IMR-90 (cell line): Measurements from ENCODE around the gene ERCC6. TPM values are rescaled to one million over a fixed set of nuclear protein-coding genes. Genes with fewer than 3 reads are reported as not detected.

Experiments used
- ATAC-seq: fragments of 200-7000 bp; cut with Tn5 transposase; 2 replicates; pipeline ENCODE4 v1.9.1; 2020; ENCODE audit warnings: low read depth, mild to moderate bottlenecking, moderate library complexity
- BruUV-seq: library from RNA; stranded (reverse); fragments of 400-500 nt; replicated peaks from 2 replicates; lab custom pipeline; 2021; lab: Mats Ljungman, UMichigan
- CTCF ChIA-PET: fragments of 300-600 bp; formaldehyde crosslinking; extraction: SDS; loops from one replicate; lab custom pipeline; 2021; ENCODE audit warnings: antibody characterized with exemption; lab: Yijun Ruan, JAX
- POLR2A ChIA-PET: fragments of 300-600 bp; sonication (Branson Sonifier 250); formaldehyde crosslinking; loops from one replicate; lab custom pipeline; 2022; ENCODE audit warnings: antibody characterized with exemption; ENCODE audit not compliant: unreplicated experiment; lab: Charles Lee
- DNase-seq: peaks from one replicate; pipeline ENCODE4 v3.0.0; 2013
- H2AFZ ChIP-seq: replicated peaks from 2 replicates; pipeline ENCODE3; 2013; ENCODE audit warnings: low read length, mild to moderate bottlenecking; ENCODE audit not compliant: poor library complexity
- H2AK5ac ChIP-seq: 2 replicates; pipeline ENCODE4 v1.6.1; 2013; ENCODE audit warnings: low read depth, low read length, inconsistent platforms
- H2AK9ac ChIP-seq: replicated peaks from 2 replicates; pipeline ENCODE3; 2013; ENCODE audit warnings: mild to moderate bottlenecking, low read depth, low read length, moderate library complexity; ENCODE audit not compliant: poor library complexity
- H2BK120ac ChIP-seq: 2 replicates; pipeline ENCODE4 v1.6.1; 2013; ENCODE audit warnings: low read depth, low read length, inconsistent platforms
- H2BK15ac ChIP-seq: 3 replicates; pipeline ENCODE4 v1.6.1; 2013; ENCODE audit warnings: low read depth, low read length, inconsistent platforms
- H2BK20ac ChIP-seq: 2 replicates; pipeline ENCODE4 v1.6.1; 2013; ENCODE audit warnings: low read depth, mild to moderate bottlenecking, inconsistent platforms, low read length, moderate library complexity
- H2BK5ac ChIP-seq: 2 replicates; pipeline ENCODE4 v1.6.1; 2013; ENCODE audit warnings: mild to moderate bottlenecking, low read depth, low read length, inconsistent platforms; ENCODE audit not compliant: poor library complexity, severe bottlenecking
- H3K14ac ChIP-seq: replicated peaks from 2 replicates; pipeline ENCODE4 v1.6.1; 2013; ENCODE audit warnings: low read depth, low read length, inconsistent platforms
- H3K18ac ChIP-seq: 2 replicates; pipeline ENCODE4 v1.6.1; 2013; ENCODE audit warnings: low read depth, low read length, control low read depth
- H3K23ac ChIP-seq: 2 replicates; pipeline ENCODE4 v1.6.1; 2013; ENCODE audit warnings: low read depth, low read length, inconsistent platforms
- H3K27ac ChIP-seq: 2 replicates; pipeline ENCODE4 v1.5.1; 2013; ENCODE audit warnings: mild to moderate bottlenecking, control low read depth, low read length; ENCODE audit not compliant: insufficient read depth
- H3K27me3 ChIP-seq: 2 replicates; pipeline ENCODE4 v1.6.1; 2013; ENCODE audit warnings: low read length; ENCODE audit not compliant: control insufficient read depth, insufficient read depth
- H3K36me3 ChIP-seq: 2 replicates; pipeline ENCODE4 v1.6.1; 2013; ENCODE audit warnings: low read length, mixed read lengths; ENCODE audit not compliant: control insufficient read depth, insufficient read depth
- H3K4ac ChIP-seq: 2 replicates; pipeline ENCODE4 v1.6.1; 2013; ENCODE audit warnings: low read depth, low read length, inconsistent platforms
- H3K4me1 ChIP-seq: 2 replicates; pipeline ENCODE4 v1.6.1; 2013; ENCODE audit warnings: low read length, mixed read lengths; ENCODE audit not compliant: control insufficient read depth, insufficient read depth
- H3K4me2 ChIP-seq: 2 replicates; pipeline ENCODE4 v1.6.1; 2013; ENCODE audit warnings: low read depth, mild to moderate bottlenecking, control low read depth, low read length, moderate library complexity
- H3K4me3 ChIP-seq: 2 replicates; pipeline ENCODE4 v1.5.1; 2013; ENCODE audit warnings: low read depth, mild to moderate bottlenecking, control low read depth, low read length, moderate library complexity; ENCODE audit not compliant: insufficient read depth
- H3K56ac ChIP-seq: 2 replicates; pipeline ENCODE4 v1.6.1; 2013; ENCODE audit warnings: low read length, inconsistent platforms; ENCODE audit not compliant: insufficient read depth; ENCODE audit errors: extremely low read depth
- H3K79me1 ChIP-seq, 2 experiments: 2 replicates each; pipeline ENCODE4 v1.6.1; 2013; ENCODE audit warnings: low read length in 2 of 2, inconsistent platforms in 1 of 2, low read depth in 1 of 2
- H3K9ac ChIP-seq: 2 replicates; pipeline ENCODE4 v1.6.1; 2013; ENCODE audit warnings: low read depth, low read length, control low read depth
- H3K9me1 ChIP-seq: 2 replicates; pipeline ENCODE4 v1.6.1; 2013; ENCODE audit warnings: low read length, inconsistent platforms; ENCODE audit not compliant: insufficient read depth
- H3K9me3 ChIP-seq: 2 replicates; pipeline ENCODE4 v1.6.1; 2013; ENCODE audit warnings: low read length; ENCODE audit not compliant: control insufficient read depth, insufficient read depth
- H4K20me1 ChIP-seq: 2 replicates; pipeline ENCODE4 v1.6.1; 2013; ENCODE audit warnings: low read length, inconsistent platforms; ENCODE audit not compliant: insufficient read depth
- H4K5ac ChIP-seq: 2 replicates; pipeline ENCODE4 v1.6.1; 2013; ENCODE audit warnings: mild to moderate bottlenecking, low read depth, low read length, control low read depth
- H4K8ac ChIP-seq, 2 experiments: 2 replicates each; pipeline ENCODE4 v1.6.1; 2013; ENCODE audit warnings: low read depth in 2 of 2, low read length in 2 of 2, control low read depth in 1 of 2, inconsistent platforms in 1 of 2
- H4K91ac ChIP-seq: 2 replicates; pipeline ENCODE4 v1.6.1; 2013; ENCODE audit warnings: low read depth, low read length, inconsistent platforms; ENCODE audit not compliant: insufficient read depth
- BHLHE40 ChIP-seq: fragments of 150-350 bp; IDR thresholded peaks from 2 replicates; pipeline ENCODE4 v1.6.1; 2016; ENCODE audit warnings: mild to moderate bottlenecking, low read depth, low read length
- MXI1 ChIP-seq: IDR thresholded peaks from 2 replicates; pipeline ENCODE4 v1.6.1; 2012; ENCODE audit warnings: low read depth, mild to moderate bottlenecking, low read length, moderate library complexity, borderline replicate concordance
- NFE2L2 ChIP-seq: fragments of 150-350 bp; IDR thresholded peaks from 2 replicates; pipeline ENCODE4 v1.6.1; 2016; ENCODE audit warnings: low read depth, mild to moderate bottlenecking, low read length
- RAD21 ChIP-seq: IDR thresholded peaks from 2 replicates; pipeline ENCODE4 v1.6.1; 2012; ENCODE audit warnings: low read length, improper control_type of control experiment
- RFX5 ChIP-seq: IDR thresholded peaks from 2 replicates; pipeline ENCODE4 v1.8.0; 2012; ENCODE audit warnings: low read depth, mild to moderate bottlenecking, low read length, moderate library complexity
- SMC3 ChIP-seq: fragments of 150-350 bp; IDR thresholded peaks from 2 replicates; pipeline ENCODE4 v1.6.1; 2016; ENCODE audit warnings: low read depth, mild to moderate bottlenecking, antibody characterized with exemption, low read length, moderate library complexity
- WGBS, 2 experiments: methylation state at CpG; one replicate each; pipeline versions ENCODE4 v1.1.5 to v1.1.7; 2013; ENCODE audit warnings: missing lambda C conversion rate in 2 of 2; ENCODE audit not compliant: insufficient read length in 1 of 2; ENCODE audit errors: extremely low coverage in 2 of 2; 5-methylcytosine and 5-hydroxymethylcytosine counted together
- dilution Hi-C: fragments of 300-500 bp; cut with HindIII; formaldehyde crosslinking; loops from one replicate; pipeline ENCODE4 v1.14.3; 2018; ENCODE audit warnings: low sequenced_read_pairs; ENCODE audit not compliant: unreplicated experiment
- in situ Hi-C: fragments of 300-500 bp; cut with MboI; formaldehyde crosslinking; loops from 3 replicates; pipeline ENCODE4 v1.14.3; 2019; ENCODE audit warnings: low sequenced_read_pairs, inconsistent platforms, mixed read lengths
- intact Hi-C: fragments of 100-400 bp; cut with micrococcal nuclease; formaldehyde crosslinking; loops from 2 replicates; pipeline ENCODE4 v1.10.0; 2022
- polyA plus RNA-seq, 3 experiments: library from polyadenylated mRNA; depleted of rRNA; stranded (reverse); fragments of >200 nt; gene quantifications; 2 replicates each; pipeline ENCODE4 v1.2.3, GENCODE V29; 2012; ENCODE audit warnings: low replicate concordance in 1 of 3
- total RNA-seq: library from RNA; depleted of rRNA; stranded (reverse); fragments of >200 nt; gene quantifications from 2 replicates; pipeline ENCODE4 v1.2.3, GENCODE V29; 2012

The ERCC6 gene
- total and polyA plus RNA-seq, 2 of the 4 experiments (the other 2 are of a cell fraction): 7.3 to 14.9 TPM

GRCh38 chr10:49532461-49532860 is 6.5 kb downstream of the ERCC6 start:
- H3K9me3 ChIP-seq: no peaks in the 10 kb centered on the region
- H4K20me1 ChIP-seq: no peaks in the 10 kb centered on the region; the same call in 1 of the 2 replicates
- H2BK5ac ChIP-seq: no peak overlapping the region
- no peak overlapping the region for H3K9ac ChIP-seq
- H2BK120ac ChIP-seq: no peak overlapping the region
- no peak overlapping the region for H2AK9ac ChIP-seq
- no peak overlapping the region for H4K8ac ChIP-seq
- in situ Hi-C loops (no loop called here), intact Hi-C loops (no loop called here), dilution Hi-C loops (no loop called here)
- no TSS peak for BruUV-seq
- DNase-seq (no peak), ATAC-seq (no peak)
- H3K9me1 ChIP-seq: peaks cover 13% of the 10 kb centered on the region; the same call in 1 of the 2 replicates
- H3K14ac ChIP-seq: no peak overlapping the region
- no peak overlapping the region for H4K5ac ChIP-seq
- no peak overlapping the region for H3K18ac ChIP-seq
- H3K4me2 ChIP-seq: no peak overlapping the region
- H3K23ac ChIP-seq: no peak overlapping the region
- H3K56ac ChIP-seq: no peak overlapping the region
- H3K79me1 ChIP-seq: peaks cover 11 to 33% of the 10 kb centered on the region in 2 experiments; a peak in 3 of 4 replicates
- H2AK5ac ChIP-seq: no peak overlapping the region
- no peak overlapping the region for H3K27ac ChIP-seq
- H2BK15ac ChIP-seq: no peak overlapping the region
- WGBS, 2 experiments: 100% methylated on average over 6 of the region's 15 CpGs; no CpG with 5 or more reads in 1 of the 2 experiments
- peaks cover 19% of the 10 kb centered on the region for H3K36me3 ChIP-seq
- no peaks in the 10 kb centered on the region for H3K27me3 ChIP-seq
- H3K4ac ChIP-seq: no peak overlapping the region
- H2BK20ac ChIP-seq: no peak overlapping the region
- TF ChIP-seq BHLHE40: no peak
- no peak for TF ChIP-seq RAD21
- TF ChIP-seq SMC3: no peak
- TF ChIP-seq RFX5: no peak
- TF ChIP-seq NFE2L2: no peak
- no peak for TF ChIP-seq MXI1
- H2AFZ ChIP-seq: no peak overlapping the region
- peaks cover 5% of the 10 kb centered on the region for H3K4me1 ChIP-seq
- CTCF ChIA-PET: interaction anchor here (1.0 kb wide), 1 partner anchor 13 kb away, joined by 3 read pairs; no protein-coding TSS in a partner anchor
- H3K4me3 ChIP-seq: no peak overlapping the region
- POLR2A ChIA-PET: no interaction called here
- no peak overlapping the region for H4K91ac ChIP-seq
